ENCODE measurements around the gene XPO1.

DNA sequence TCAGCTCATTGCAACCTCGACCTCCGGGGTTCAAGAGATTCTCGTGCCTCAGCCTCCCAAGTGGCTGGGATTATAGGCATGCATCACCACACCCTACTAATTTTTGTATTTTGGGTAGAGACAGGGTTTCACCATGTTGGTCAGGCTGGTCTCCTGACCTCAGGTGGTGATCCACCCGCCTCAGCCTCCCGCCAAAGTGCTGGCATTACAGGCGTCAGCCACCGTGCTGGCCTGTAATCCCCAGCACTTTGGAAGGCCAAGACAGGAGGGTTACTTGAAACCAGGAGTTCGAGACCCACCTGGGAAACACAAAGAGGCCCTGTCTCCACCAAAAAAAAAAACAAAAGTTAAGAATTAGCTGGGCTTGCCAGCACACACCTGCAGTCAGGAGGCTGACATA, 85.8 kb downstream of the XPO1 start:
- TF ChIP-seq, protein P1, sequence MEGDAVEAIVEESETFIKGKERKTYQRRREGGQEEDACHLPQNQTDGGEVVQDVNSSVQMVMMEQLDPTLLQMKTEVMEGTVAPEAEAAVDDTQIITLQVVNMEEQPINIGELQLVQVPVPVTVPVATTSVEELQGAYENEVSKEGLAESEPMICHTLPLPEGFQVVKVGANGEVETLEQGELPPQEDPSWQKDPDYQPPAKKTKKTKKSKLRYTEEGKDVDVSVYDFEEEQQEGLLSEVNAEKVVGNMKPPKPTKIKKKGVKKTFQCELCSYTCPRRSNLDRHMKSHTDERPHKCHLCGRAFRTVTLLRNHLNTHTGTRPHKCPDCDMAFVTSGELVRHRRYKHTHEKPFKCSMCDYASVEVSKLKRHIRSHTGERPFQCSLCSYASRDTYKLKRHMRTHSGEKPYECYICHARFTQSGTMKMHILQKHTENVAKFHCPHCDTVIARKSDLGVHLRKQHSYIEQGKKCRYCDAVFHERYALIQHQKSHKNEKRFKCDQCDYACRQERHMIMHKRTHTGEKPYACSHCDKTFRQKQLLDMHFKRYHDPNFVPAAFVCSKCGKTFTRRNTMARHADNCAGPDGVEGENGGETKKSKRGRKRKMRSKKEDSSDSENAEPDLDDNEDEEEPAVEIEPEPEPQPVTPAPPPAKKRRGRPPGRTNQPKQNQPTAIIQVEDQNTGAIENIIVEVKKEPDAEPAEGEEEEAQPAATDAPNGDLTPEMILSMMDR (IDR thresholded peaks at IDR 0.05), result no peak
- TF ChIP-seq POLR2A (IDR thresholded peaks at IDR 0.05), result no peak
